Measurements from ENCODE around the gene DCTD. TPM values are rescaled to one million over a fixed set of nuclear protein-coding genes. Genes with fewer than 3 reads are reported as not detected.

The DCTD gene
- total RNA-seq (2021), result 95.5 and 100 TPM in 2 replicates
- long read RNA-seq, transcript DCTD-202 (6 exons, 1,972 nt), result minor isoform, 125 of 345 reads
- long read RNA-seq, transcript DCTD-201 (6 exons, 1,931 nt), result major isoform, 162 of 345 reads
- long read RNA-seq, transcript DCTD-213 (7 exons, 794 nt), result minor isoform, 5 of 345 reads
- long read RNA-seq, partial matches to known transcripts, result 12 of 345 reads
- long read RNA-seq, other reads (novel, unspliced or antisense), result 37 of 345 reads

GRCh38 chr4:182917182-182918043 lies at the start of gene DCTD:
Gene DCTD, minus strand, starts transcription at chr4:182917386. Its CDS starts 1,818 bp downstream, at chr4:182915568.
- no peak within 1 kb of the TSS for H3K23ac ChIP-seq (ENCODE audit: insufficient read length, low read depth, low read length)
- no peak within 1 kb of the TSS for H2BK120ac ChIP-seq (ENCODE audit: low read depth, low read length, poor library complexity, severe bottlenecking)
- no peak within 1 kb of the TSS for H2BK20ac ChIP-seq (ENCODE audit: low read depth, low read length, poor library complexity, severe bottlenecking)
- no peak within 1 kb of the TSS for H3K27ac ChIP-seq (ENCODE audit: insufficient read length, low read depth, low read length)
- no peak within 1 kb of the TSS for H2BK5ac ChIP-seq (ENCODE audit: insufficient read length, low read length)
- no peak within 1 kb of the TSS; the same call in 1 of the 2 replicates for H2BK15ac ChIP-seq (ENCODE audit: low read depth, low read length)
- no peaks in the 10 kb centered on the region for H3K79me1 ChIP-seq (ENCODE audit: insufficient read depth, low read depth, low read length, poor library complexity, severe bottlenecking)
- no peak within 1 kb of the TSS for H3K56ac ChIP-seq (ENCODE audit: insufficient read length, low read depth, low read length)
- no peaks in the 10 kb centered on the region for H3K23me2 ChIP-seq (ENCODE audit: insufficient read length, low read depth, low read length, poor library complexity, severe bottlenecking)
- H2AFZ ChIP-seq (ENCODE audit: low read length), result no peak within 1 kb of the TSS
- peak within 1 kb of the TSS; percentile 58 for H3K4me2 ChIP-seq (ENCODE audit: insufficient read depth, insufficient read length, low read length)
- no peak within 1 kb of the TSS for H2BK12ac ChIP-seq (ENCODE audit: insufficient read length, low read depth, low read length)
- no peak within 1 kb of the TSS for H2AK5ac ChIP-seq (ENCODE audit: insufficient read length, low read length)
- peak; percentile 53; the same call in 2 of the 3 replicates for TF ChIP-seq CTCF (conservative IDR thresholded peaks at IDR 0.05)
- peak within 1 kb of the TSS; percentile 81 for H3K18ac ChIP-seq (ENCODE audit: insufficient read length, low read depth, low read length)
- no peak within 1 kb of the TSS for H4K5ac ChIP-seq (ENCODE audit: insufficient read length, low read depth, low read length)
- H3K9ac ChIP-seq (ENCODE audit: extremely low read depth, insufficient read length, low read length), result peak within 1 kb of the TSS; percentile 59
- Mint-ChIP-seq H3K4me3 (peak within 1 kb of the TSS; percentile 84 to 89), H3K9me3 (no peaks in the 10 kb centered on the region), H3K27me3 (ENCODE audit: low read depth) (peaks cover 6% of the 10 kb centered on the region), H3K36me3 (ENCODE audit: insufficient read depth in 1 of 3, low read depth in 3 of 3) (peaks cover 8 to 30% (median 29%) of the 10 kb centered on the region in 3 experiments; a peak in 6 of 7 replicates), H3K27ac (peak within 1 kb of the TSS; percentile 7 to 96 (median 32); a peak in 5 of 7 replicates), H3K4me1 (peaks cover 22 to 27% of the 10 kb centered on the region in 2 experiments)
- no peaks in the 10 kb centered on the region for H3K9me3 ChIP-seq (ENCODE audit: control insufficient read depth, low read depth, low read length)
- H3K4ac ChIP-seq (ENCODE audit: low read depth, low read length), result no peak within 1 kb of the TSS
- H4K91ac ChIP-seq (ENCODE audit: insufficient read length, low read depth, low read length), result no peak within 1 kb of the TSS
- peak within 1 kb of the TSS; percentile 92 for H3K14ac ChIP-seq (ENCODE audit: insufficient read depth, low read length)
- no peak within 1 kb of the TSS for H3T11ph ChIP-seq (ENCODE audit: low read length)
- no peaks in the 10 kb centered on the region for H4K20me1 ChIP-seq (ENCODE audit: control insufficient read depth, insufficient read depth, insufficient read length)
- WGBS (ENCODE audit: extremely low coverage, insufficient read length, low lambda C conversion rate), result no CpG with 5 or more reads among the region's 106 CpGs
- H3K27me3 ChIP-seq (ENCODE audit: insufficient read depth, low read length), result no peaks in the 10 kb centered on the region
- H4K8ac ChIP-seq (replicated peaks; ENCODE audit: insufficient read length, low read depth, low read length), result no peak within 1 kb of the TSS
- no peaks in the 10 kb centered on the region for H3K79me2 ChIP-seq (ENCODE audit: insufficient read depth, low read length)
- DNase-seq, result peak; percentile 80
- no peaks in the 10 kb centered on the region for H3K4me1 ChIP-seq (ENCODE audit: insufficient read depth, low read length)
